ENCODE measurements around the gene CLRN3.

GRCh38 chr10:127848226-127848625, 44.5 kb downstream of the CLRN3 start:
- TF ChIP-seq, protein P1, sequence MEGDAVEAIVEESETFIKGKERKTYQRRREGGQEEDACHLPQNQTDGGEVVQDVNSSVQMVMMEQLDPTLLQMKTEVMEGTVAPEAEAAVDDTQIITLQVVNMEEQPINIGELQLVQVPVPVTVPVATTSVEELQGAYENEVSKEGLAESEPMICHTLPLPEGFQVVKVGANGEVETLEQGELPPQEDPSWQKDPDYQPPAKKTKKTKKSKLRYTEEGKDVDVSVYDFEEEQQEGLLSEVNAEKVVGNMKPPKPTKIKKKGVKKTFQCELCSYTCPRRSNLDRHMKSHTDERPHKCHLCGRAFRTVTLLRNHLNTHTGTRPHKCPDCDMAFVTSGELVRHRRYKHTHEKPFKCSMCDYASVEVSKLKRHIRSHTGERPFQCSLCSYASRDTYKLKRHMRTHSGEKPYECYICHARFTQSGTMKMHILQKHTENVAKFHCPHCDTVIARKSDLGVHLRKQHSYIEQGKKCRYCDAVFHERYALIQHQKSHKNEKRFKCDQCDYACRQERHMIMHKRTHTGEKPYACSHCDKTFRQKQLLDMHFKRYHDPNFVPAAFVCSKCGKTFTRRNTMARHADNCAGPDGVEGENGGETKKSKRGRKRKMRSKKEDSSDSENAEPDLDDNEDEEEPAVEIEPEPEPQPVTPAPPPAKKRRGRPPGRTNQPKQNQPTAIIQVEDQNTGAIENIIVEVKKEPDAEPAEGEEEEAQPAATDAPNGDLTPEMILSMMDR (conservative IDR thresholded peaks at IDR 0.05; ENCODE audit: low read depth in 2 of 2), result no peak
- no peak for TF ChIP-seq EZH2 (IDR thresholded peaks at IDR 0.05; ENCODE audit: low read depth, unreplicated experiment)
- no peak for TF ChIP-seq POLR2AphosphoS5 (IDR thresholded peaks at IDR 0.05; ENCODE audit: low read depth)
- no peak for TF ChIP-seq JUNB (IDR thresholded peaks at IDR 0.05; ENCODE audit: unreplicated experiment)
- TF ChIP-seq, protein P2, sequence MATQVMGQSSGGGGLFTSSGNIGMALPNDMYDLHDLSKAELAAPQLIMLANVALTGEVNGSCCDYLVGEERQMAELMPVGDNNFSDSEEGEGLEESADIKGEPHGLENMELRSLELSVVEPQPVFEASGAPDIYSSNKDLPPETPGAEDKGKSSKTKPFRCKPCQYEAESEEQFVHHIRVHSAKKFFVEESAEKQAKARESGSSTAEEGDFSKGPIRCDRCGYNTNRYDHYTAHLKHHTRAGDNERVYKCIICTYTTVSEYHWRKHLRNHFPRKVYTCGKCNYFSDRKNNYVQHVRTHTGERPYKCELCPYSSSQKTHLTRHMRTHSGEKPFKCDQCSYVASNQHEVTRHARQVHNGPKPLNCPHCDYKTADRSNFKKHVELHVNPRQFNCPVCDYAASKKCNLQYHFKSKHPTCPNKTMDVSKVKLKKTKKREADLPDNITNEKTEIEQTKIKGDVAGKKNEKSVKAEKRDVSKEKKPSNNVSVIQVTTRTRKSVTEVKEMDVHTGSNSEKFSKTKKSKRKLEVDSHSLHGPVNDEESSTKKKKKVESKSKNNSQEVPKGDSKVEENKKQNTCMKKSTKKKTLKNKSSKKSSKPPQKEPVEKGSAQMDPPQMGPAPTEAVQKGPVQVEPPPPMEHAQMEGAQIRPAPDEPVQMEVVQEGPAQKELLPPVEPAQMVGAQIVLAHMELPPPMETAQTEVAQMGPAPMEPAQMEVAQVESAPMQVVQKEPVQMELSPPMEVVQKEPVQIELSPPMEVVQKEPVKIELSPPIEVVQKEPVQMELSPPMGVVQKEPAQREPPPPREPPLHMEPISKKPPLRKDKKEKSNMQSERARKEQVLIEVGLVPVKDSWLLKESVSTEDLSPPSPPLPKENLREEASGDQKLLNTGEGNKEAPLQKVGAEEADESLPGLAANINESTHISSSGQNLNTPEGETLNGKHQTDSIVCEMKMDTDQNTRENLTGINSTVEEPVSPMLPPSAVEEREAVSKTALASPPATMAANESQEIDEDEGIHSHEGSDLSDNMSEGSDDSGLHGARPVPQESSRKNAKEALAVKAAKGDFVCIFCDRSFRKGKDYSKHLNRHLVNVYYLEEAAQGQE (IDR thresholded peaks at IDR 0.05; ENCODE audit: unreplicated experiment), result no peak
- TF ChIP-seq ETS1 (IDR thresholded peaks at IDR 0.05), result no peak
- TF ChIP-seq, protein P3, sequence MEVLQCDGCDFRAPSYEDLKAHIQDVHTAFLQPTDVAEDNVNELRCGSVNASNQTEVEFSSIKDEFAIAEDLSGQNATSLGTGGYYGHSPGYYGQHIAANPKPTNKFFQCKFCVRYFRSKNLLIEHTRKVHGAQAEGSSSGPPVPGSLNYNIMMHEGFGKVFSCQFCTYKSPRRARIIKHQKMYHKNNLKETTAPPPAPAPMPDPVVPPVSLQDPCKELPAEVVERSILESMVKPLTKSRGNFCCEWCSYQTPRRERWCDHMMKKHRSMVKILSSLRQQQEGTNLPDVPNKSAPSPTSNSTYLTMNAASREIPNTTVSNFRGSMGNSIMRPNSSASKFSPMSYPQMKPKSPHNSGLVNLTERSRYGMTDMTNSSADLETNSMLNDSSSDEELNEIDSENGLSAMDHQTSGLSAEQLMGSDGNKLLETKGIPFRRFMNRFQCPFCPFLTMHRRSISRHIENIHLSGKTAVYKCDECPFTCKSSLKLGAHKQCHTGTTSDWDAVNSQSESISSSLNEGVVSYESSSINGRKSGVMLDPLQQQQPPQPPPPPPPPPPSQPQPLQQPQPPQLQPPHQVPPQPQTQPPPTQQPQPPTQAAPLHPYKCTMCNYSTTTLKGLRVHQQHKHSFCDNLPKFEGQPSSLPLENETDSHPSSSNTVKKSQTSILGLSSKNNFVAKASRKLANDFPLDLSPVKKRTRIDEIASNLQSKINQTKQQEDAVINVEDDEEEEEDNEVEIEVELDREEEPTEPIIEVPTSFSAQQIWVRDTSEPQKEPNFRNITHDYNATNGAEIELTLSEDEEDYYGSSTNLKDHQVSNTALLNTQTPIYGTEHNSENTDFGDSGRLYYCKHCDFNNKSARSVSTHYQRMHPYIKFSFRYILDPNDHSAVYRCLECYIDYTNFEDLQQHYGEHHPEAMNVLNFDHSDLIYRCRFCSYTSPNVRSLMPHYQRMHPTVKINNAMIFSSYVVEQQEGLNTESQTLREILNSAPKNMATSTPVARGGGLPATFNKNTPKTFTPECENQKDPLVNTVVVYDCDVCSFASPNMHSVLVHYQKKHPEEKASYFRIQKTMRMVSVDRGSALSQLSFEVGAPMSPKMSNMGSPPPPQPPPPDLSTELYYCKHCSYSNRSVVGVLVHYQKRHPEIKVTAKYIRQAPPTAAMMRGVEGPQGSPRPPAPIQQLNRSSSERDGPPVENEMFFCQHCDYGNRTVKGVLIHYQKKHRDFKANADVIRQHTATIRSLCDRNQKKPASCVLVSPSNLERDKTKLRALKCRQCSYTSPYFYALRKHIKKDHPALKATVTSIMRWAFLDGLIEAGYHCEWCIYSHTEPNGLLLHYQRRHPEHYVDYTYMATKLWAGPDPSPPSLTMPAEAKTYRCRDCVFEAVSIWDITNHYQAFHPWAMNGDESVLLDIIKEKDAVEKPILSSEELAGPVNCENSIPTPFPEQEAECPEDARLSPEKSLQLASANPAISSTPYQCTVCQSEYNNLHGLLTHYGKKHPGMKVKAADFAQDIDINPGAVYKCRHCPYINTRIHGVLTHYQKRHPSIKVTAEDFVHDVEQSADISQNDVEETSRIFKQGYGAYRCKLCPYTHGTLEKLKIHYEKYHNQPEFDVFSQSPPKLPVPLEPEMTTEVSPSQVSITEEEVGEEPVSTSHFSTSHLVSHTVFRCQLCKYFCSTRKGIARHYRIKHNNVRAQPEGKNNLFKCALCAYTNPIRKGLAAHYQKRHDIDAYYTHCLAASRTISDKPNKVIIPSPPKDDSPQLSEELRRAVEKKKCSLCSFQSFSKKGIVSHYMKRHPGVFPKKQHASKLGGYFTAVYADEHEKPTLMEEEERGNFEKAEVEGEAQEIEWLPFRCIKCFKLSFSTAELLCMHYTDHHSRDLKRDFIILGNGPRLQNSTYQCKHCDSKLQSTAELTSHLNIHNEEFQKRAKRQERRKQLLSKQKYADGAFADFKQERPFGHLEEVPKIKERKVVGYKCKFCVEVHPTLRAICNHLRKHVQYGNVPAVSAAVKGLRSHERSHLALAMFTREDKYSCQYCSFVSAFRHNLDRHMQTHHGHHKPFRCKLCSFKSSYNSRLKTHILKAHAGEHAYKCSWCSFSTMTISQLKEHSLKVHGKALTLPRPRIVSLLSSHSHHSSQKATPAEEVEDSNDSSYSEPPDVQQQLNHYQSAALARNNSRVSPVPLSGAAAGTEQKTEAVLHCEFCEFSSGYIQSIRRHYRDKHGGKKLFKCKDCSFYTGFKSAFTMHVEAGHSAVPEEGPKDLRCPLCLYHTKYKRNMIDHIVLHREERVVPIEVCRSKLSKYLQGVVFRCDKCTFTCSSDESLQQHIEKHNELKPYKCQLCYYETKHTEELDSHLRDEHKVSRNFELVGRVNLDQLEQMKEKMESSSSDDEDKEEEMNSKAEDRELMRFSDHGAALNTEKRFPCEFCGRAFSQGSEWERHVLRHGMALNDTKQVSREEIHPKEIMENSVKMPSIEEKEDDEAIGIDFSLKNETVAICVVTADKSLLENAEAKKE (CRISPR knock-in tag; IDR thresholded peaks at IDR 0.05), result no peak
- no peak for TF ChIP-seq CREB1 (CRISPR knock-in tag; IDR thresholded peaks at IDR 0.05; ENCODE audit: low read depth)
- no peak for TF ChIP-seq EZH2phosphoT487 (IDR thresholded peaks at IDR 0.05; ENCODE audit: unreplicated experiment)

All from GM23338 (cell line).